ENCODE data around the gene NFATC2.
A peak's percentile ranks its signal among the peaks of the same experiment; 100 is the strongest.
"Not testable (repeated sequence)": the region's sequence is repeated elsewhere in the genome, so short reads cannot be mapped to it uniquely, and the experiment has no call there.

NFATC2 gene

GRCh38 chr20:51494241-51495110, 48.0 kb downstream of the NFATC2 start:
- no peak for DNase-seq (ENCODE audit: low read depth, low spot score)

GRCh38 chr20:51493346-51493791, 49.1 kb downstream of the NFATC2 start:
- DNase-seq (ENCODE audit: low read depth, low spot score) = no peak

GRCh38 chr20:51492167-51493092, 50.1 kb downstream of the NFATC2 start:
- DNase-seq (ENCODE audit: low read depth, low spot score) = no peak

- no peak for DNase-seq (ENCODE audit: low read depth, low spot score)
Measured at GRCh38 chr20:51491393-51491792, 51.1 kb downstream of the NFATC2 start.

GRCh38 chr20:51490635-51491034, 51.9 kb downstream of the NFATC2 start:
- DNase-seq (ENCODE audit: low read depth, low spot score) = no peak

GRCh38 chr20:51489611-51490010, 52.9 kb downstream of the NFATC2 start:
- DNase-seq (ENCODE audit: low read depth, low spot score) = no peak

GRCh38 chr20:51488331-51488730, 54.2 kb downstream of the NFATC2 start:
- DNase-seq (ENCODE audit: low read depth, low spot score) = no peak

- DNase-seq (ENCODE audit: low read depth, low spot score) = no peak
Measured at GRCh38 chr20:51487565-51488268, 54.8 kb downstream of the NFATC2 start.

GRCh38 chr20:51487076-51487475, 55.4 kb downstream of the NFATC2 start:
- DNase-seq (ENCODE audit: low read depth, low spot score) = no peak

GRCh38 chr20:51486197-51487005, 56.1 kb downstream of the NFATC2 start:
- no peak for DNase-seq (ENCODE audit: low read depth, low spot score)

- DNase-seq (ENCODE audit: low read depth, low spot score) = no peak
Measured at GRCh38 chr20:51484831-51485230, 57.7 kb downstream of the NFATC2 start.

- no peak for DNase-seq (ENCODE audit: low read depth, low spot score)
Measured at GRCh38 chr20:51484141-51484815, 58.2 kb downstream of the NFATC2 start.

- no peak for DNase-seq (ENCODE audit: low read depth, low spot score)
Measured at GRCh38 chr20:51482836-51483473, 59.6 kb downstream of the NFATC2 start.

GRCh38 chr20:51481341-51481914, 61.1 kb downstream of the NFATC2 start:
- no peak for DNase-seq (ENCODE audit: low read depth, low spot score)

GRCh38 chr20:51480507-51481270, 61.8 kb downstream of the NFATC2 start:
- DNase-seq (ENCODE audit: low read depth, low spot score) = peak; percentile 33

GRCh38 chr20:51476106-51476505, 66.4 kb downstream of the NFATC2 start:
- not testable (repeated sequence) for DNase-seq (ENCODE audit: low read depth, low spot score)

GRCh38 chr20:51473771-51474170, 68.7 kb downstream of the NFATC2 start:
- DNase-seq (ENCODE audit: low read depth, low spot score) = no peak

- no peak for DNase-seq (ENCODE audit: low read depth, low spot score)
Measured at GRCh38 chr20:51473256-51473655, 69.3 kb downstream of the NFATC2 start.

All from activated CD4-positive, CD25-positive, alpha-beta regulatory T cell treated with anti-CD3 and anti-CD28 coated beads, Interleukin-2, amount 50 U/mL, for 16 hours (primary cell).